Glomerular endothelial cell (primary cell): ENCODE measurements around the gene GSTA1. TPM values are rescaled to one million over a fixed set of nuclear protein-coding genes. Genes with fewer than 3 reads are reported as not detected.
"Not testable (repeated sequence)": the region's sequence is repeated elsewhere in the genome, so short reads cannot be mapped to it uniquely, and the experiment has no call there.

ENCODE experiments used
- DNase-seq: peaks from one replicate; pipeline ENCODE4 v3.0.0-alpha.2; 2011; ENCODE audit warnings: low read depth, low spot score; ENCODE audit errors: extremely low read depth
- total RNA-seq: library from RNA; depleted of rRNA; stranded (reverse); fragments of >200 nt; gene quantifications from 2 replicates; pipeline ENCODE4 v1.2.3, GENCODE V29; 2015

GSTA1 gene
- total RNA-seq = not detected in 2 replicates

DNA sequence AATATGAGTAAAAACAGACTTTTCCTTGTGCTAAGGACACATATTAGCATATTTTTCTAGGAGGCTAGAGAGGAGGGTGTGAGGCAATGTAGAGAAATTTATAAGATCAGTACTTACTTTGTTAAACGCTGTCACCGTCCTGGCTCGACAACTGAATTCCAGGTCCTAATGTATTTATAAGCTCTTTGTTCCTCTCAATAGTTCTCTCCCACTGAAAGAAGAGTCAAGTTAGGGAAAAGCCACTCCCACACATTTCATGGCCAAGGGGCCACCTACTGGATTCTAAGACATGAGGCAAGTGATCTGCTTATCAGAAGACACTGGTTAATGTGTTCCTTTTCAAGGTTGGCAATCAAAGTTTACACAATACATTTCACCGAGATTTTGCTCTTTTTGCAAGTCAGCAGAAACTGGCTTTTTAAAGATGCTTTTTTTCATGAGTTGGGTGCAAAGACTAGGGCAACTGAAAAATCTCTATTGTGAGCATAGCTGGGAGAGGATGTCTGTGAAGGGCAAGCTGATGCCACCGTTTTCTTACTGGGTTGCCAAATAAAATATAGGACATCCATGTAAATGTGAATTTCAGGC lies at the start of gene GSTA1:
Gene GSTA1, minus strand, starts transcription at position 149 of the 588 bp plus-strand sequence. CDS start 4,549 bp downstream, outside the sequence.
- not testable (repeated sequence) for DNase-seq

DNA sequence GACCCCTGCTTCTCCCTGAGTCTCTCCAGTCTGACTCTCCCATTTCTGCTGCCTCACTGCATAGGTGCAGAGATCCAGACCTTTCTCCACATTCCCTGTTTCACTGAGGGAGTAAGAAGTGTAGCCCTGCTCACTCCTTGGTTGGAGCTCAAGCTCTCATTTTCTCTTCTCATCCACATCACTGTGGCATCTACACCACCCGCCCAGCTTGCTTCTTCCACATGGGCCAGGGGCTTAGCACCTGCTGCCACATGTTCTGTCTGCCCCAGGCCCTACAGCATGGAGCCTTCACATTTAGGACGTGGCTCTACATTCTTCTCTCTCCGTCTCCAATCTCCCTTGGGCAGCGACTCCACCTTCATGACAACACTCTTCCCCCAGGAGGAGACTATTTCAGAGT lies 45.5 kb upstream of the GSTA1 start:
- no peak for DNase-seq

DNA sequence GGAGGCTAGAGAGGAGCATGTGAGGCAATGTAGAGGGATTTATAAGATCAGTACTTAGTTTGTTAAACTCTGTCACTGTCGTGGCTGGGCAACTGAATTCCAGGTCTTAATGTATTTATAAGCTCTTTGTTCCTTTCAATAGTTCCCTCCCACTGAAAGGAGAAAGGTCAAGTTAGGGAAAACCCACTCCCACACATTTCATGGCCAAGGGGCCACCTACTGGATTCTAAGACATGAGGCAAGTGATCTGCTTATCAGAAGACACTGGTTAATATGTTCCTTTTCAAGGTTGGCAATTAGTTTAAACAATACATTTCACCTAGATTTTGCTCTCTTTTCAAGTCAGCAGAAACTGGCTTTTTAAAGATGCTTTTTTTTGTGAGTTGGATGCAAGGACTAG lies 42.4 kb upstream of the GSTA1 start:
- no peak for DNase-seq

DNA sequence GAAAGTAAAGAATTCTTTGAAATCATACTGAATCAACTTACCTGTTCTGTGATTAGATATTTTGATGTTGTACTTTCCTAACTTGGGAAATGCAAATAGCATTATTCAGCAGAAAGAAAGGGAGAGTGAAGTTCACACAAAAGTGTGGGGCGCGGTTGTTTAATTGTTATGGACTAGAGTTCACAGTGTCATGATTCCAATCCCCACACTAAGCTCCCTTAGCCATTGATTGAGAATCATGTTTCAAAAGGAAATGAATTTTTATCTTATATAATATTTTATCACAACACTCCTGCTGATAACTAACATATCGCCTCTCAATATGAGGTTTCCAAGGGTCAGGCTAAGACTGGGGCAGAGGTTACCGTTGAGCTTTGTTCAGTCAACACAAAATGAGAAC lies 40.0 kb upstream of the GSTA1 start:
- no peak for DNase-seq

DNA sequence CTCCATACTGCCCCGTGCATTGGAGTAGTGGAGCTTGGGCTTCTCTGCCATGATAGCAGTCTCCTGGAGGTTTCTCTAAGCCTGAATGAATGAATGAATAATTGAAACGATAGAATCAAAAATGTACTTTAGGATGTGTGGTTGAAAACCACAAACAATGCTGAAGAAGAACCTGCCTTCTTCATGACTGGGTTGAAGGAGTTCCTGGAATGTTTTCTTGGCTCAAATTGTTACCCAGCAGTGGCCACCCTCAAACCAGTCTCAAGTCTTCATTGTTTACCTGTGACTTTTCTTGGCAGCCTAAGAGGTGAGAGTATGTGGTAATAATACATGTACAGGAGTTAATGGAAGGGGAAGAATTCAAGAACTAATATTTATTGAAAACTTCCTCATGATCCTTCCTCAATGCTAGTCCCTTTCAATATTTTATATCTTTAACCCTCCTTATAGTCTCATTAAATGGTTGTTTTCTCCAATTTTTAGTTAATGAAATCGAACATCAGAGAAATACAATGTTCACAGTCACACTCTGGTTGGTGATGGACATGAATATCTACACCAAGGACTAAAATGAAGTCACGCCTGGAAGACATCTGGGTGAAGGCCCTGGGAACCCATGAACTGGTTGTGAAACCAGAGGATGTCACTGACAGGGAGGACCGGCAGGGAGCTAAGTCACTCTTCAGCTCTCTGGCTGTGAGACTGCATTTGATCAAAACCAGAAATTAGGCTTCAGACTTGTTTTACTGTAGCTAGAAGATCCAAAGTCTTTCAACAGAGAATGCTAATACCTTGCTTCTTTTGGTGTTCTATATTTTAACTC lies 37.4 kb upstream of the GSTA1 start, which contains the start of gene GSTA5:
Gene GSTA5, minus strand, starts transcription at position 51 of the 823 bp plus-strand sequence.
- no peak for DNase-seq

DNA sequence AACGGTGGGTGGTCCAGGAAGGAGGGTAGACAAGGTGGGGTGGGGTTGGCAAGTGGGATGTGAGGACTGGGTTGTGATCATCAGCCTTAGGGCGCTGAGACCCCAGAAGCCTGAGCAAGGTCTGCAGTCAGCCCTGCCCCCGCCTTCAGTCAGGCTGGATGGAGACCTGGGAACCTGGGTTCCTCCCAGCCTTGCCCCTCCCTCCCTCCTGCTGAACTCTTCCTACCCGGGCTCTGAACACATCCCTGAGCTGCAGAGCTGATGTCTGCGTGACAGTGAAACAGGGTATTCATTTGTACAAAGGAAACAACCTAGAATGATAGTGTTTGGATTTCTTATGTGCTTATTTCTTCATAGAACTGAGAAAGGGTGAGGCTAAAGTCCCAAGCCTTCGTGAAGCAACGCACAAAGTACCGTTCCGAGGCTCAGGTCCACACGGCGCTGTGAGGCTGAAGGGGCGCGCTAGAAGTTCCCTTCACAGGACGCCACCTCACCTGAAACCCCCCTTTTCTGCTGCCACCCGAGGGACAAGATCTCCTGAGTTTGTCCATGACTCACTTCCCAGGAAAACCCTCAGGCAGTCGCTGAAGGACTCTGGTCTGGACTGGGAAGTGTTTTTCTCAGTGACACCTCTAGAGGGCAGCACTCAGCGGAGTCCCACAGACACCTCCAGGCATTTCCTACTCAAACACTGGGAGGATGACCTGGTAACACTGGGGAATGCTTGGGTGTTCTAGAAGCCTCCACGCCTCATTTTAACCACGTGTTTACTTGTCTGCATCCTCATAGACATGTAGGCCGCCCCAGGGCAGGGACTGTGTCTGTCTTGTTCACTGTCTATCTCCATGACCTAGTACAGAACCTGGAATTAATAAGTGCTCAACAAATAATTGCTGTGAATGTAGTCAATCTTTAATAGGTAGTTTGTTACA lies 35.8 kb upstream of the GSTA1 start:
- DNase-seq = peak; percentile 23

DNA sequence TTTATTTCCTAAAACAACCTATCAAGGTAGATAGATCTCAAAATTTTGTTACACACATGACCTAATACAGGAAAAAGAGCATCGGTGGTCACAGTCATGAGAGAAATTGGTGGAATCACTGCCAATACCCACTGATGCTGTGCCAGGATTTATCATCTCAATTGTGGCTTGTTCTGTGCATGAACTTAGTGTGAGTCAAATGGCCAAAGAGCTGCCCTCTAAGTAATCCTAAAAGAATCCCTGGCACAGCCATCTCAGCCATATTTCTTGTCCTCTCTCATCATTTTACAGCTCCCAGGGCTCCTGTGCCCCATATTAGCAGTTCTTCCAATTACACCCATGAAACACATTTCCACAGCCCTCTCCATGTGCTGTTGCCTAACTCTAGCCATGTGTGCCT lies 30.9 kb upstream of the GSTA1 start:
- DNase-seq = no peak

DNA sequence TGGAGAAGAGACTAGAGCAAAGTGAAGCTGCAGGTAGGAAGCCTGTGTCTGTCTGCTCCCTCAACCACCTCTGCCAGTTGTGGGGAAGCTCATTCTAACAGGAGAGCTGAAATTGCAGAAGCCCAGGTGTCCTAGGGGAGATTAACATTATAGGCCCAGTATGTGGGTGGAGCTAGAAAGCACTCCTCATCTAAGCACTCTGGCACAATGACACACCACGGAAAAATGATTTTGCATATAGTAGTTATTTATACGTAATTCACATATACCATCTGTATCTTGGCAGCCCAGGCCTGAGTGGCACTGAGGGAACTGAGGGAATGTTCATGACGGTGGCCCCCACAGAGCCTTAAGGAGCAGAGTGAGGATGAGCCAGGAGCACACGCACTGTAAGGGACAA lies 27.3 kb upstream of the GSTA1 start:
- DNase-seq = not testable (repeated sequence)

DNA sequence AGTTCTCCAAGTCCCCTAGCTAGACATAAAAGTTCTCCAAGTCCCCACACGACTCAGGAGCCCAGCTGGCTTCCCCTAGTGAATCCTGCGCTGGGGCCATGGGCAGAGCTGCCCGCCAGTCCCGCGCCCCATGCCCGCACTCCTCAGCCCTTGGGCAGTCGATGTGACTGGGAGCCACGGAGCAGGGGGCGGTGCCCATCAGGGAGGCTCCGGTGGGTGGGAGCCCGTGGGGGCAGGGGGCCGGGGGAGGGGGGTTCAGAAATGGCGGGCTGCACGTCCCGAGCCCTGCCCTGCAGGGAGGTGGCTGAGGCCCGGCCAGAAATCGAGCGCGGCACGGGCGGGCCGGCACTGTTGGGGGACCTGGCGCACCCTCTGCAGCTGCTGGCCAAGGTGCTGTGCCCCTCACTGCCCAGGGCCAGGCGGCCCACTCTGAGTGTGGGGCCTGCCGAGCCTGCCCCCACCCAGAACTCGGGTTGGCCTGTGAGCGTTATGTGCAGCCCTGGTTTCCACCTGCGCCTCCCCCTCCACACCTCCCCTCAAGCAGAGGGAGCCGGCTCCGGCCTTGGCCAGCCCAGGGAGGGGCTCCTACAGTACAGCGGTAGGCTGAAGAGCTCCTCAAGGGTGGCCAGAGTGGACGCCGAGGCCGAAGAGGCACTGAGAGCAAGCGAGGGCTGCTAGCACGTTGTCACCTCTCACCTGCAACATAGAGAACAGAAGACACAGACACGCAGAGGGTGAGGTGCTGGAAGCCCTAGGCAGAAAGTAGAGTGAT lies 25.6 kb upstream of the GSTA1 start:
- DNase-seq = no peak

DNA sequence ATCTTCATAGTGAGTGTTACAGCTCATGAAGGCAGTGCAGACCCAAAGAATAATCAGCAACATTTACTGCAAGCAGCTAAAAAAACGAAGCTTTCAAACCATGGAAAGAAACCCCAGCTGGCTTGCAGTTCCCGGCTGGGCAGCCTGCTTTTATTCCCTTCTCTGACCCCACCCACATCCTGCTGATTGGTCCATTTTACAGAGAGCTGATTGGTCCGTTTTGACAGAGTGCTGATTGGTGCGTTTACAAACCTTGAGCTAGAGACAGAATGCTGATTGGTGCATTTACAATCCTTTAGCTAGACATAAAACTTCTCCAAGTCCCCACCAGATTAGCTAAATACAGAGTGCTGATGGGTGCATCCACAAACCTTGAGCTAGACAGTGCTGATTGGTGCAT lies 25.0 kb upstream of the GSTA1 start:
- DNase-seq = not testable (repeated sequence)

DNA sequence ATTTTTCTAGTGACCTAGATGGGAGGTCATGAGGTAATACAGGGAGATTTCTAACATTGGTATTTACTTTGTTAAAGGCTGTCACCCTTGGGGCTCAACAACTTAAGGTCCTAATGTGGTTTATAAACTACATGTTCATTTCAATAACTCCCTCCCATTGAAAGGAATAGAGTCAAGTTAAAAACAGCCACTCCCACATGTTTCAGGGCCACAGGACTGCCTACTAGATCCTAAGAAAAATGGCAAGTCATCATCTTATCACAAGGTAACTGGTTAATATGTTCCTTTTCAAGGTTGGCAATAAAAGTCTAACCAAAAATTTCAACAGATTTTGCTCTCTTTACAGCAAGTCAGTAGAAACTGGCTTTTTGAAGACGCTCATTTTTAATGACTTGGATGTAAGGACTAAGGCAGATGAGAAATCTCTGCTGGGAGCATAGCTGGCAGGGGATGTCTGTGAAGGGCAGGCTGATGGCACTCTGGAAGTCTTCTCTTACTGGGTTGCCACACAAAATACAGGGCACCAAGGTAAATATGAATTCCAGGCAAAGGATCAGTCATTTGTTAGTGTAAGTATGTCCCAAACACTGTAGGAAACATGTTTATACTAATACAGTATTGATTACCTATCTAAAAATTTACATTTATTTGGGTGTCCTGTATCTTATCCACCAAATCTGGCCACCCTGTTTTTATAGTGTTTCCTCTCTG lies 23.6 kb upstream of the GSTA1 start:
- not testable (repeated sequence) for DNase-seq

DNA sequence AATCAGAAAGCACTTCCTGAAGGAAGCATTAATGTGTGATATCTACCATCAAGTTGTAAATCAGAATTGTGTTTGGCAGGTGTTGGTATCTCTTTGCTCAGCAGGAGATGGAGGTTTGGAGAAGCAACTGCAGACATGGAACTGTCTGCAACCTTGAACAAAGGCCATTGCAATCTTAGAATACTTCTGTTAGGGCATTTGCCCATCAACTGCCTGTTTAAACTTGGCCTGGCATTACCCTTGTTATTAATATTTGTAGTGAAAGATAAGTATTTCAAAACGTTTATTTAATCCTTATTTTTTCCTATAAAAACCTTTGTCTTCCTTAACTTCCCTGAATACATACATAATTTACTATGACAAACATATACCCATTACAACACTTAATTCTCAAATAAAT lies 22.9 kb upstream of the GSTA1 start:
- DNase-seq = no peak

DNA sequence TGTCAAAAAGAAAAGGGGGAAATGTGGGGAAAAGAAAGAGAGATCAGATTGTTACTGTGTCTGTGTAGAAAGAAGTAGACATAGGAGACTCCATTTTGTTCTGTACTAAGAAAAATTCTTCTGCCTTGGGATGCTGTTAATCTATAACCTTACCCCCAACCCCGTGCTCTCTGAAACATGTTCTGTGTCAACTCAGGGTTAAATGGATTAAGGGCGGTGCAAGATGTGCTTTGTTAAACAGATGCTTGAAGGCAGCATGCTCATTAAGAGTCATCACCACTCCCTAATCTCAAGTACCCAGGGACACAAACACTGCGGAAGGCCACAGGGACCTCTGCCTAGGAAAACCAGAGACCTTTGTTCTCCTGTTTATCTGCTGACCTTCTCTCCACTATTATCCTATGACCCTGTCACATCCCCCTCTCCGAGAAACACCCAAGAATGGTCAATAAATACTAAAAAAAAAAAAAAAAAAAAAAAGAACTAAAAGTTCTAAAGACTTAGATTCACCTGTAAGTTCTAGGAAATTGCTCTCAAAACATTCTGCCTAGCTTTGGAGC lies 22.4 kb upstream of the GSTA1 start:
- DNase-seq = not testable (repeated sequence)

DNA sequence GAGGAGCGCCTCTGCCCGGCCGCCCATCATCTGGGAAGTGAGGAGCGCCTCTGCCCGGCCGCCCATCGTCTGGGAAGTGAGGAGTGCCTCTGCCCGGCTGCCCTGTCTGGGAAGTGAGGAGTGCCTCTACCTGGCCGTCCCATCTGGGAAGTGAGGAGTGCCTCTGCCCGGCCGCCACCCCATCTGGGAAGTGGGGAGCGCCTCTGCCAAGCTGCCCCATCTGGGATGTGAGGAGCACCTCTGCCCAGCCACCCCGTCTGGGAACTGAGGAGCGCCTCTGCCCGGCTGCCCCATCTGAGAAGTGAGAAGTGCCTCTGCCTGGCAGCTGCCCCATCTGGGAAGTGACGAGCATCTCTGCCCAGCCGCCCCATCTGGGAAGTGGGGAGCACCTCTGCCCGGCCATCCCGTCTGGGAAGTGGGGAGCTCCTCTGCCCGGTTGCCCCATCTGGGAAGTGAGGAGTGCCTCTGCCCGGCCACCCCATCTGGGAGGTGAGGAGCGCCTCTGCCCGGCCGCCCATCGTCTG lies 21.7 kb upstream of the GSTA1 start:
- not testable (repeated sequence) for DNase-seq

DNA sequence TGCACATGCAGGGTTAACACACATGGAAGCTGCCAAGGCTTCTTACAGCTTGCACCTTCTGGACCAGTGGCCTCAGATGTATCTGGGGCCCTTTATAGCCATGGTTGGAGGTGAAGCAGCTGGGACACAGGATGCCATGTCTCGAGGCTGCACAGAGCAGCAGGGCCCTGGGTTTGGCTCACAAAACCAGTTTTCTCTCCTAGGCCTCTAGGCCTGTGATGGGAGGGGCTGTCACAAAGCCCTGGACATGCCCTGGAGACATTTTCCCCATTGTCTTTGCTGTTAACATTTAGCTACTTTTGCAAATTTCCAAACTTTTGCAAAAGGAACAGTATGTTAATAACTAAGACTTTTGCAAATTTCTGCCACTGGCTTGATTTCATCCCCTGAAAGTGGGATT lies 18.2 kb upstream of the GSTA1 start:
- DNase-seq = no peak

DNA sequence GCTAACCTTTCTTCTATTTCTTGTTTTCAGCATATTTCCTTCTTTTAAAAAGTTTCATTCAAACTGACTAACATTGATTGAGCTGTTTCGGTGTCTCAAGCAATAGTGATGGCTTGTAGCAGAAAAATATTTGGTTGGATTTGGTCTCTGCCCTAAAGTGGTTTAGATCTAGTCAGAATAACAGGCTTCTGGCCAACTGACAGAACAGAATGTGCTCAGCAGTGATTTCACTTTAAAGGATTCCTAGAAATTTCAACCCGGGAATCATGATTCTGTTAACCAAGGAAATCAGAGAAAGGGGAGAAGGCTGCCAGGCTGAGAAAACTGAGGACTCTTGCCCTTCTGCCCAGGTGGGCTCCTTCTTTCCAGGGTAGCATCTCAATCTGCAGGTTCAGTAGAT lies 16.6 kb upstream of the GSTA1 start:
- no peak for DNase-seq

DNA sequence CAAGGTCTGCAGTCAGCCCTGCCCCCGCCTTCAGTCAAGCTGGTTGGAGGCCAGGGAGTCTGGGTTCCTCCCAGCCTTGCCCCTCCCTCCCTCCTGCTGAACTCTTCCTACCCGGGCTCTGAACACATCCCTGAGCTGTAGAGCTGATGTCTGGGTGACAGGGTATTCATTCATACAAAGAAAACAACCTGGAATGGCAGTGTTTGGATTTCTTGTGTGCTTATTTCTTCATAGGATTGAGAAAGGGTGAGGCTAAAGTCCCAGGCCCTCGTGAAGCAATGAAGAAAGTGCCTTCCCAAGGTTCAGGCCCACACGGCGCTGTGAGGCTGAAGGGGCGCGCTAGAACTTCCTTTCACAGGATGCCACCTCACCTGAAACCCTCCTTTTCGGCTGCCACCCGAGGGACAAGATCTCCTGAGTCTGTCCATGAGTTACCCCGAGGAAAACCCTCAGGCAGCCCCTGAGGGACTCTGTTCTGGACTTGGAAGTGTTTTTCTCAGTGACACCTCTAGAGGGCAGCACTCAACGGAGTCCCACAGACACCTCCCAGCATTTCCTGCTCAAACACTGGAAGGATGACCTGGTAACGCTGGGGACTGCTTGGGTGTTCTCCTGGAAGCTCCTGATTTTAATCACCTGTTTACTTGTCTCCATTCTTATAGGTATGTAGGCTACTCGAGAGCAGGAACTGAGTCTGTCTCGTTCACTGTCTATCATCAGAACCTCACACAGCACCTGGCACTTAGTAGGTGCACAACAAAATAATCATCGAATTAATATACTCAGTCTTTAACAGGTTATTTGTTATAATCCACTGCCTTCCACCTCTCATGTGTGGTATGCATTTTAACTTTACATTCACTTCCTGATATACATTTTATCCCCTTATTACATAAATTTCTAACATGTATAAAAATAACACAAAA lies 11.8 kb upstream of the GSTA1 start:
- DNase-seq = no peak

DNA sequence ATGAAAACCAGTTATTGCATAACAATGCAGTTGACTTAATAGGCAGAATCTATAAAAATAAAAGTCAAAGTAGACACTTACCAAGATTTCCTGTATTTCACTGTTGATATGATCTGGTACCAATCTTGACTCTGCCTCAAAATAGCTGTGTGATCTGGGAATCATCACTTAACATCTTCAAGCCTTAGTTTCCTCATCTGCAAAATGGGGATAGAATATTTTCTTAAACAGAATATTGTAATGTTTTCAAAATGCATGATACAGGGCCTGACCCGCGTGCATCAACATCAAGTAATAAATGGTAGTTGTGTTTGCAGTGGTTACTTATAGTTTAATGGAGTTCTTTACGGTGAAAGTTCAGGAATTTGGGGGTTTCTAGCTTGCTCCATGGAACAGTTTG lies 10.9 kb upstream of the GSTA1 start:
- DNase-seq = not testable (repeated sequence)
